ENCODE data around the gene CIAO1.

DNA sequence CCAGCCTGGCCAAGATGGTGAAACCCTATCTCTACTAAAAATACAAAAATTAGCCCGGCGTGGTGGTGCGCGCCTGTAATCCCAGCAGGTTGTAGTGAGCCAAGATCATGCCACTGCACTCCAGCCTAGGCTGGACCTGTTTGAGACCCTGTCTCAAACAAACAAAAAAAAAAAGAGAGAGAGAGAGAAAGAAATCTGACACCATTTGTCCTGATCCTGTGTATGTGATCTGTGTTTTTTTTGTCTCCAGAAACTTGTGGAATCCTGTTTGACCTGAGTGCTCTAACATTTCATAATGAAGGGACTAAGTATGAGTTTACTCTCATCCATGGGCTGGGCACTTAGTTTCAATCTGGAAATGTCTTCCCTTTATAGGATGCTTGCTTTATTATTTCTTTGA is 52.7 kb downstream of the CIAO1 start:
- TF ChIP-seq, protein P1, sequence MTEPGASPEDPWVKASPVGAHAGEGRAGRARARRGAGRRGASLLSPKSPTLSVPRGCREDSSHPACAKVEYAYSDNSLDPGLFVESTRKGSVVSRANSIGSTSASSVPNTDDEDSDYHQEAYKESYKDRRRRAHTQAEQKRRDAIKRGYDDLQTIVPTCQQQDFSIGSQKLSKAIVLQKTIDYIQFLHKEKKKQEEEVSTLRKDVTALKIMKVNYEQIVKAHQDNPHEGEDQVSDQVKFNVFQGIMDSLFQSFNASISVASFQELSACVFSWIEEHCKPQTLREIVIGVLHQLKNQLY (CRISPR knock-in tag; IDR thresholded peaks at IDR 0.05), result no peak
- TF ChIP-seq, protein P2, sequence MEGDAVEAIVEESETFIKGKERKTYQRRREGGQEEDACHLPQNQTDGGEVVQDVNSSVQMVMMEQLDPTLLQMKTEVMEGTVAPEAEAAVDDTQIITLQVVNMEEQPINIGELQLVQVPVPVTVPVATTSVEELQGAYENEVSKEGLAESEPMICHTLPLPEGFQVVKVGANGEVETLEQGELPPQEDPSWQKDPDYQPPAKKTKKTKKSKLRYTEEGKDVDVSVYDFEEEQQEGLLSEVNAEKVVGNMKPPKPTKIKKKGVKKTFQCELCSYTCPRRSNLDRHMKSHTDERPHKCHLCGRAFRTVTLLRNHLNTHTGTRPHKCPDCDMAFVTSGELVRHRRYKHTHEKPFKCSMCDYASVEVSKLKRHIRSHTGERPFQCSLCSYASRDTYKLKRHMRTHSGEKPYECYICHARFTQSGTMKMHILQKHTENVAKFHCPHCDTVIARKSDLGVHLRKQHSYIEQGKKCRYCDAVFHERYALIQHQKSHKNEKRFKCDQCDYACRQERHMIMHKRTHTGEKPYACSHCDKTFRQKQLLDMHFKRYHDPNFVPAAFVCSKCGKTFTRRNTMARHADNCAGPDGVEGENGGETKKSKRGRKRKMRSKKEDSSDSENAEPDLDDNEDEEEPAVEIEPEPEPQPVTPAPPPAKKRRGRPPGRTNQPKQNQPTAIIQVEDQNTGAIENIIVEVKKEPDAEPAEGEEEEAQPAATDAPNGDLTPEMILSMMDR (IDR thresholded peaks at IDR 0.05), result no peak
- TF ChIP-seq, protein P3, sequence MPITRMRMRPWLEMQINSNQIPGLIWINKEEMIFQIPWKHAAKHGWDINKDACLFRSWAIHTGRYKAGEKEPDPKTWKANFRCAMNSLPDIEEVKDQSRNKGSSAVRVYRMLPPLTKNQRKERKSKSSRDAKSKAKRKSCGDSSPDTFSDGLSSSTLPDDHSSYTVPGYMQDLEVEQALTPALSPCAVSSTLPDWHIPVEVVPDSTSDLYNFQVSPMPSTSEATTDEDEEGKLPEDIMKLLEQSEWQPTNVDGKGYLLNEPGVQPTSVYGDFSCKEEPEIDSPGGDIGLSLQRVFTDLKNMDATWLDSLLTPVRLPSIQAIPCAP (CRISPR knock-in tag; IDR thresholded peaks at IDR 0.05), result no peak
- TF ChIP-seq, protein P4, sequence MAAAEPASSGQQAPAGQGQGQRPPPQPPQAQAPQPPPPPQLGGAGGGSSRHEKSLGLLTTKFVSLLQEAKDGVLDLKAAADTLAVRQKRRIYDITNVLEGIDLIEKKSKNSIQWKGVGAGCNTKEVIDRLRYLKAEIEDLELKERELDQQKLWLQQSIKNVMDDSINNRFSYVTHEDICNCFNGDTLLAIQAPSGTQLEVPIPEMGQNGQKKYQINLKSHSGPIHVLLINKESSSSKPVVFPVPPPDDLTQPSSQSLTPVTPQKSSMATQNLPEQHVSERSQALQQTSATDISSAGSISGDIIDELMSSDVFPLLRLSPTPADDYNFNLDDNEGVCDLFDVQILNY (CRISPR knock-in tag; IDR thresholded peaks at IDR 0.05), result no peak
- TF ChIP-seq, protein P5, sequence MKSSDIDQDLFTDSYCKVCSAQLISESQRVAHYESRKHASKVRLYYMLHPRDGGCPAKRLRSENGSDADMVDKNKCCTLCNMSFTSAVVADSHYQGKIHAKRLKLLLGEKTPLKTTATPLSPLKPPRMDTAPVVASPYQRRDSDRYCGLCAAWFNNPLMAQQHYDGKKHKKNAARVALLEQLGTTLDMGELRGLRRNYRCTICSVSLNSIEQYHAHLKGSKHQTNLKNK (CRISPR knock-in tag; IDR thresholded peaks at IDR 0.05), result no peak
- no peak for TF ChIP-seq NFE2L1 (CRISPR knock-in tag; IDR thresholded peaks at IDR 0.05)
- TF ChIP-seq, protein P6, sequence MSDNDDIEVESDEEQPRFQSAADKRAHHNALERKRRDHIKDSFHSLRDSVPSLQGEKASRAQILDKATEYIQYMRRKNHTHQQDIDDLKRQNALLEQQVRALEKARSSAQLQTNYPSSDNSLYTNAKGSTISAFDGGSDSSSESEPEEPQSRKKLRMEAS (CRISPR knock-in tag; IDR thresholded peaks at IDR 0.05), result no peak
- no peak for TF ChIP-seq CREB1 (CRISPR knock-in tag; IDR thresholded peaks at IDR 0.05)
- no peak for TF ChIP-seq ZNF317 (CRISPR knock-in tag; IDR thresholded peaks at IDR 0.05; ENCODE audit: borderline replicate concordance, low read depth)

All from WTC11 (cell line).